Measurements from ENCODE around the gene FSTL1. TPM values are rescaled to one million over a fixed set of nuclear protein-coding genes. Genes with fewer than 3 reads are reported as not detected.

The FSTL1 gene
- total RNA-seq, 3 donors from 2014 or later (not counting 1 experiment from before 2014, with no cell fraction given), result 1.1 to 1.9 (median 1.4) TPM

- Histone ChIP-seq H3K27me3 (ENCODE audit: control insufficient read depth, insufficient read depth, low read length) (no peaks in the 10 kb centered on the region), H3K4me3 (ENCODE audit: low read length) (no peak overlapping the region), H3K9me3 (ENCODE audit: control insufficient read depth, insufficient read depth, low read length) (no peaks in the 10 kb centered on the region), H3K36me3 (ENCODE audit: control insufficient read depth, insufficient read depth, low read length) (no peaks in the 10 kb centered on the region), H3K27ac (ENCODE audit: low read length) (no peak overlapping the region), H3K4me1 (ENCODE audit: control insufficient read depth, insufficient read depth, low read length) (no peaks in the 10 kb centered on the region)
- WGBS (ENCODE audit: insufficient coverage), result 79% methylated on average over 5 of the region's 5 CpGs
- H3K27me3 Mint-ChIP-seq (ENCODE audit: low read depth in 2 of 2), result peaks cover 0 to 5% of the 10 kb centered on the region in 2 donors
- H3K27ac Mint-ChIP-seq, result no peak overlapping the region
- no peaks in the 10 kb centered on the region for H3K9me3 Mint-ChIP-seq
- H3K36me3 Mint-ChIP-seq, result no peaks in the 10 kb centered on the region
- no peak overlapping the region for H3K4me3 Mint-ChIP-seq
- ATAC-seq (no peak), DNase-seq (no peak)
- H3K4me1 Mint-ChIP-seq, result no peaks in the 10 kb centered on the region
- intact Hi-C loops (cut with micrococcal nuclease), result no loop called here
- TF ChIP-seq CTCF (IDR thresholded peaks at IDR 0.05), result no peak
Measured at GRCh38 chr3:120440001-120440703, 10.6 kb downstream of the FSTL1 start.

GRCh38 chr3:120438665-120439370 is 12.0 kb downstream of the FSTL1 start:
- DNase-seq (no peak), ATAC-seq (no peak)
- Mint-ChIP-seq H3K27me3 (ENCODE audit: low read depth in 2 of 2) (peaks cover 2 to 5% of the 10 kb centered on the region in 2 donors), H3K36me3 (no peaks in the 10 kb centered on the region), H3K4me3 (no peak overlapping the region), H3K27ac (no peak overlapping the region), H3K9me3 (no peaks in the 10 kb centered on the region), H3K4me1 (no peaks in the 10 kb centered on the region)
- intact Hi-C loops (cut with micrococcal nuclease), result no loop called here
- Histone ChIP-seq H3K4me1 (ENCODE audit: control insufficient read depth, insufficient read depth, low read length) (no peaks in the 10 kb centered on the region), H3K27ac (ENCODE audit: low read length) (no peak overlapping the region), H3K9me3 (ENCODE audit: control insufficient read depth, insufficient read depth, low read length) (no peaks in the 10 kb centered on the region), H3K27me3 (ENCODE audit: control insufficient read depth, insufficient read depth, low read length) (no peaks in the 10 kb centered on the region), H3K36me3 (ENCODE audit: control insufficient read depth, insufficient read depth, low read length) (no peaks in the 10 kb centered on the region), H3K4me3 (ENCODE audit: low read length) (no peak overlapping the region)
- no peak for TF ChIP-seq CTCF (IDR thresholded peaks at IDR 0.05)
- 86% methylated on average over 10 of the region's 10 CpGs for WGBS (ENCODE audit: insufficient coverage)

GRCh38 chr3:120438216-120438615 is 12.6 kb downstream of the FSTL1 start:
- H3K27ac ChIP-seq (ENCODE audit: low read length), result no peak overlapping the region
- no peak for DNase-seq
- H3K9me3 ChIP-seq (ENCODE audit: control insufficient read depth, insufficient read depth, low read length), result no peaks in the 10 kb centered on the region
- Mint-ChIP-seq H3K27me3 (ENCODE audit: low read depth in 2 of 2) (peaks cover 5 to 8% of the 10 kb centered on the region in 2 donors), H3K9me3 (no peaks in the 10 kb centered on the region), H3K27ac (no peak overlapping the region), H3K4me3 (no peak overlapping the region), H3K4me1 (no peaks in the 10 kb centered on the region), H3K36me3 (no peaks in the 10 kb centered on the region)
- intact Hi-C loops (cut with micrococcal nuclease), result no loop called here
- H3K27me3 ChIP-seq (ENCODE audit: control insufficient read depth, insufficient read depth, low read length), result no peaks in the 10 kb centered on the region
- 96% methylated on average over 4 of the region's 4 CpGs for WGBS (ENCODE audit: insufficient coverage)
- ATAC-seq, result no peak
- no peak overlapping the region for H3K4me3 ChIP-seq (ENCODE audit: low read length)
- no peak for TF ChIP-seq CTCF (IDR thresholded peaks at IDR 0.05)
- no peaks in the 10 kb centered on the region for H3K4me1 ChIP-seq (ENCODE audit: control insufficient read depth, insufficient read depth, low read length)
- no peaks in the 10 kb centered on the region for H3K36me3 ChIP-seq (ENCODE audit: control insufficient read depth, insufficient read depth, low read length)

Measured in natural killer cell (primary cell).